ENCODE measurements around the gene LRRC32. TPM values are rescaled to one million over a fixed set of nuclear protein-coding genes. Genes with fewer than 3 reads are reported as not detected.

The LRRC32 gene
- total and polyA plus RNA-seq, 4 donors = 38.3 to 159 (median 85.2) TPM

DNA sequence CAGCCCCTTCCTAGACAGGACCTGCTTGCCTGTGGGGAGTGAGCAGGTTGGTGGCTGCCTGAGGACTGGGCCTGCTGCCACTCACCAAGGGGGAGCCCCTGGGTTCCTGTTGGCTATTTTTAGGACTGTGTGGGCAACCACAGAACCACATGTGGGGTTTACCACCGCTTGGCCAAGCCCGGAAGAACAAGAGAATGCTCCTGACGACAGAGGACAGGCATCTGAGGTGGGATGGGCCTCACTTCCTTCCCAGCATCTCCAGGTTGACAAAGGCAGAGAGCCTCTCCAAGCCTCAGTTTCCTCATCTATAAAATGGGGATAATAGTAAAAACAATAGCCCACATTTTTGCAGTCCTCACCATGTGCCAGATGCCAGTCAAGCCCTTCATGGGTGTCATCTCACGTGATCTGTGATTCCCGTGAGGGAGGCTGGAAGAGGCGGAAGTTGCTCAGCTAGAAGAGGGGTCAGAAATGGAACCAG, 43.6 kb downstream of the LRRC32 start:
- no peaks in the 10 kb centered on the region for H3K27me3 ChIP-seq (ENCODE audit: control insufficient read depth in 3 of 3, insufficient read depth in 3 of 3, low read length in 2 of 3)
- H3K36me3 ChIP-seq (ENCODE audit: control insufficient read depth in 4 of 4, insufficient read depth in 4 of 4, low read length in 4 of 4) = no peaks in the 10 kb centered on the region
- WGBS, 2 donors = 18 to 64% methylated on average over 6 of the region's 6 CpGs
- ATAC-seq (ENCODE audit: insufficient read depth, low FRiP score) (no peak), DNase-seq (no peak)
- no peak overlapping the region for H3K27ac ChIP-seq (ENCODE audit: low read depth in 1 of 2, low read length in 1 of 2)
- peaks cover 0 to 11% (median 0%) of the 10 kb centered on the region in 4 donors for H3K9me3 ChIP-seq (ENCODE audit: control insufficient read depth in 4 of 4, insufficient read depth in 3 of 4, low read length in 3 of 4)
- H3K4me1 ChIP-seq (ENCODE audit: control insufficient read depth in 5 of 5, insufficient read depth in 5 of 5, low read length in 5 of 5) = peaks cover 0 to 16% (median 6%) of the 10 kb centered on the region in 5 donors
- no peak overlapping the region for H3K9ac ChIP-seq (ENCODE audit: insufficient read depth in 1 of 2, low read length in 2 of 2)
- TF ChIP-seq, protein P1, sequence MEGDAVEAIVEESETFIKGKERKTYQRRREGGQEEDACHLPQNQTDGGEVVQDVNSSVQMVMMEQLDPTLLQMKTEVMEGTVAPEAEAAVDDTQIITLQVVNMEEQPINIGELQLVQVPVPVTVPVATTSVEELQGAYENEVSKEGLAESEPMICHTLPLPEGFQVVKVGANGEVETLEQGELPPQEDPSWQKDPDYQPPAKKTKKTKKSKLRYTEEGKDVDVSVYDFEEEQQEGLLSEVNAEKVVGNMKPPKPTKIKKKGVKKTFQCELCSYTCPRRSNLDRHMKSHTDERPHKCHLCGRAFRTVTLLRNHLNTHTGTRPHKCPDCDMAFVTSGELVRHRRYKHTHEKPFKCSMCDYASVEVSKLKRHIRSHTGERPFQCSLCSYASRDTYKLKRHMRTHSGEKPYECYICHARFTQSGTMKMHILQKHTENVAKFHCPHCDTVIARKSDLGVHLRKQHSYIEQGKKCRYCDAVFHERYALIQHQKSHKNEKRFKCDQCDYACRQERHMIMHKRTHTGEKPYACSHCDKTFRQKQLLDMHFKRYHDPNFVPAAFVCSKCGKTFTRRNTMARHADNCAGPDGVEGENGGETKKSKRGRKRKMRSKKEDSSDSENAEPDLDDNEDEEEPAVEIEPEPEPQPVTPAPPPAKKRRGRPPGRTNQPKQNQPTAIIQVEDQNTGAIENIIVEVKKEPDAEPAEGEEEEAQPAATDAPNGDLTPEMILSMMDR (IDR thresholded peaks at IDR 0.05; ENCODE audit: control extremely low read depth, extremely low read depth) = no peak
- H3K4me3 ChIP-seq = no peak overlapping the region

DNA sequence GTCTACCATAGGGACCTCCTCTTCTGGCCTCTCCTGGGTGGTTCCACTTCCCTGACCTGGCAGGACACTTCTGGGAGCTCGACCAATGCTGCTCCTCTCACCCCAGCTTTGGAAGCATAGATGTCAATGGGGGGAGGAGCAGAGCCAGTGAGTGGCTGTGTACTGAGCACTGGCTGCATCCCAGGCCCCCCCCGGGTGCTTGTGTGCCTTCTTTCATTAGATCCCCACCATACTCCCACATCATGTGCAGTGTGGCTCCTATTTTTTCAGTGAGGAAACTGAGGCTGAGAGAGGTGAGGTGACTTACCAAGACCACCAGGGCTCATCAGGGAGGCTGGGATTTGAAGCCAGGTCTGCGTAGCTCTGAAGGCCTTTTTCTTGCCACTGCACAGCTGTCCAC, 44.3 kb downstream of the LRRC32 start:
- Histone ChIP-seq H3K4me1 (ENCODE audit: control insufficient read depth in 5 of 5, insufficient read depth in 5 of 5, low read length in 5 of 5) (peaks cover 0 to 20% (median 6%) of the 10 kb centered on the region in 5 donors), H3K9me3 (ENCODE audit: control insufficient read depth in 4 of 4, insufficient read depth in 3 of 4, low read length in 3 of 4) (peaks cover 0 to 11% (median 0%) of the 10 kb centered on the region in 4 donors), H3K27ac (ENCODE audit: low read depth in 1 of 2, low read length in 1 of 2) (no peak overlapping the region), H3K36me3 (ENCODE audit: control insufficient read depth in 4 of 4, insufficient read depth in 4 of 4, low read length in 4 of 4) (no peaks in the 10 kb centered on the region), H3K4me3 (no peak overlapping the region), H3K27me3 (ENCODE audit: control insufficient read depth in 3 of 3, insufficient read depth in 3 of 3, low read length in 2 of 3) (no peaks in the 10 kb centered on the region), H3K9ac (ENCODE audit: insufficient read depth in 1 of 2, low read length in 2 of 2) (no peak overlapping the region)
- TF ChIP-seq, protein P1 (IDR thresholded peaks at IDR 0.05; ENCODE audit: control extremely low read depth, extremely low read depth) = no peak
- ATAC-seq (ENCODE audit: insufficient read depth, low FRiP score) = no peak
- DNase-seq = no peak
- WGBS, 2 donors = 95 to 98% methylated on average over 3 of the region's 3 CpGs

DNA sequence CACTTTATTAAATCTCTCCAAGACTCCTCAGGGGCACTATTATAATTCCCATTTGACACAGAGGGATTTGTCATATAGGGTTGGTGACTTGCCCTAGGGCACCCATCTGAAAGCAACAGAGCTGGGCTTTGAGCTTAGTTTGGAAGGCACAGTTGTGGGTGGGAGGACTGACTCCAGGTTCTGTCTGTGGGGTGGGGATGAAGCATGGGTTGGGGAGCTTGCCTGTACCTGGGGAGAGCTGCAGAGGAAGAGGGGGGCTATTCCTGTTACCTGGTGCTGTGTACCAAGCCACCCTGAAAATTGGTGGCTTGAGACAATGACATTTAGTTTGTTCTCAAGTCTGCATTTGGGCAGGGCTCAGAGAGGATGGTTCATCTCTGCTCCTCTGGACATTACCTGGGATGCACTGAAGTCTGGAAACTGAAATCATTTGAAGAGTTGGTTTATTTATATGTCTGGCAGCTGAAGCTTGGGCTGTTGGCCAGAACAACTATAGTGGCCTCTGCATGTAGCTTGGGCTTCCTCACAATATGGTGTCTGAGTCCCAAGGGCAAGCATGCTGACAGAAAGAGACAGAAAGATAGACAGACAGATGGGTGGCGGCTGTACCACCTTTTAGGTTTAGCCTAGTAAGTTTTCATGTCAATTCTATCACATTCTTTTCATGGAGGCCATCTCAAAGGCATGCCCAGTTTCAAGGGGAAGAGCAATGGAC, 44.9 kb downstream of the LRRC32 start:
- TF ChIP-seq, protein P1 (IDR thresholded peaks at IDR 0.05; ENCODE audit: control extremely low read depth, extremely low read depth) = no peak
- no peak overlapping the region for H3K9ac ChIP-seq (ENCODE audit: insufficient read depth in 1 of 2, low read length in 2 of 2)
- no peak overlapping the region for H3K27ac ChIP-seq (ENCODE audit: low read depth in 1 of 2, low read length in 1 of 2)
- peaks cover 0 to 11% (median 0%) of the 10 kb centered on the region in 4 donors for H3K9me3 ChIP-seq (ENCODE audit: control insufficient read depth in 4 of 4, insufficient read depth in 3 of 4, low read length in 3 of 4)
- ATAC-seq (ENCODE audit: insufficient read depth, low FRiP score) (no peak), DNase-seq (no peak)
- H3K4me1 ChIP-seq (ENCODE audit: control insufficient read depth in 5 of 5, insufficient read depth in 5 of 5, low read length in 5 of 5) = peaks cover 0 to 20% (median 6%) of the 10 kb centered on the region in 5 donors
- H3K36me3 ChIP-seq (ENCODE audit: control insufficient read depth in 4 of 4, insufficient read depth in 4 of 4, low read length in 4 of 4) = no peaks in the 10 kb centered on the region
- H3K27me3 ChIP-seq (ENCODE audit: control insufficient read depth in 3 of 3, insufficient read depth in 3 of 3, low read length in 2 of 3) = no peaks in the 10 kb centered on the region
- no peak overlapping the region for H3K4me3 ChIP-seq
- WGBS, 2 donors = 95 to 100% methylated on average over 1 of the region's 1 CpG
